NCI-H1092 treated with DMSO at 0.1 percent for 48 hours (cell line): Measurements from ENCODE around the gene MTHFD1L.

Source experiments
- DNase-seq: peaks from one replicate; lab custom pipeline; 2025; lab: John Stamatoyannopoulos, UW

The MTHFD1L gene

GRCh38 chr6:150866147-150866990 is 867 bp downstream of the MTHFD1L start:
- peak; percentile 78 for DNase-seq

GRCh38 chr6:150866991-150867501 is 1.5 kb downstream of the MTHFD1L start:
- no peak for DNase-seq

GRCh38 chr6:150868759-150869158 is 3.3 kb downstream of the MTHFD1L start:
- DNase-seq: no peak

- no peak for DNase-seq
Measured at GRCh38 chr6:150874179-150874578, 8.7 kb downstream of the MTHFD1L start.

- no peak for DNase-seq
Measured at GRCh38 chr6:150875841-150876240, 10.3 kb downstream of the MTHFD1L start.

- DNase-seq: peak; percentile 73
Measured at GRCh38 chr6:150876598-150876997, 11.1 kb downstream of the MTHFD1L start.

- DNase-seq: no peak
Measured at GRCh38 chr6:150877928-150878327, 12.4 kb downstream of the MTHFD1L start.

- DNase-seq: no peak
Measured at GRCh38 chr6:150878347-150879213, 13.1 kb downstream of the MTHFD1L start.

GRCh38 chr6:150880336-150880735 is 14.8 kb downstream of the MTHFD1L start:
- peak; percentile 78 for DNase-seq

- peak; percentile 34 for DNase-seq
Measured at GRCh38 chr6:150881911-150882481, 16.5 kb downstream of the MTHFD1L start.

- DNase-seq: no peak
Measured at GRCh38 chr6:150883521-150883920, 18.0 kb downstream of the MTHFD1L start.

- no peak for DNase-seq
Measured at GRCh38 chr6:150886155-150886554, 20.7 kb downstream of the MTHFD1L start.

GRCh38 chr6:150887978-150888563 is 22.6 kb downstream of the MTHFD1L start:
- DNase-seq: no peak

- no peak for DNase-seq
Measured at GRCh38 chr6:150890346-150890745, 24.8 kb downstream of the MTHFD1L start.

GRCh38 chr6:150891888-150892485 is 26.5 kb downstream of the MTHFD1L start:
- peak; percentile 70 for DNase-seq

- DNase-seq: no peak
Measured at GRCh38 chr6:150894191-150894744, 28.8 kb downstream of the MTHFD1L start.

- peak; percentile 78 for DNase-seq
Measured at GRCh38 chr6:150894935-150895552, 29.5 kb downstream of the MTHFD1L start.

- DNase-seq: no peak
Measured at GRCh38 chr6:150895928-150896632, 30.6 kb downstream of the MTHFD1L start.

GRCh38 chr6:150897400-150897943 is 32.0 kb downstream of the MTHFD1L start:
- DNase-seq: no peak
